ENCODE data around the gene NPY4R2. TPM values are rescaled to one million over a fixed set of nuclear protein-coding genes. Genes with fewer than 3 reads are reported as not detected.
"Not testable (repeated sequence)": the region's sequence is repeated elsewhere in the genome, so short reads cannot be mapped to it uniquely, and the experiment has no call there.

Gene NPY4R2
- total RNA-seq = not detected
- long read RNA-seq, donor 1 = 0 reads
- long read RNA-seq, donor 2 = 0 reads

GRCh38 chr10:47918475-47918874 lies at the start of gene NPY4R2:
Gene NPY4R2 (plus strand): TSS chr10:47918662. CDS start chr10:47921988, 3,326 bp downstream.
- DNase-seq (ENCODE audit: low spot score); intact Hi-C loops (cut with DNase I): not testable (repeated sequence)

GRCh38 chr10:47870887-47871286 lies 47.6 kb upstream of the NPY4R2 start:
- intact Hi-C loops (cut with DNase I); DNase-seq (ENCODE audit: low spot score): not testable (repeated sequence)

GRCh38 chr10:47871485-47872180 lies 46.8 kb upstream of the NPY4R2 start:
- intact Hi-C loops (cut with DNase I); DNase-seq (ENCODE audit: low spot score): not testable (repeated sequence)

GRCh38 chr10:47872236-47872635 lies 46.2 kb upstream of the NPY4R2 start:
- DNase-seq (ENCODE audit: low spot score); intact Hi-C loops (cut with DNase I): not testable (repeated sequence)

- DNase-seq (ENCODE audit: low spot score); intact Hi-C loops (cut with DNase I): not testable (repeated sequence)
These were observed 34.2 kb upstream of the NPY4R2 start for GRCh38 chr10:47884239-47884638.

GRCh38 chr10:47884934-47885333 lies 33.5 kb upstream of the NPY4R2 start:
- intact Hi-C loops (cut with DNase I) = not testable (repeated sequence)

GRCh38 chr10:47886356-47886755 lies 32.1 kb upstream of the NPY4R2 start:
- intact Hi-C loops (cut with DNase I); DNase-seq (ENCODE audit: low spot score): not testable (repeated sequence)

More at GRCh38 chr10:47884934-47885333, 33.5 kb upstream of the NPY4R2 start:
- not testable (repeated sequence) for DNase-seq (ENCODE audit: low spot score)

GRCh38 chr10:47886827-47887226 lies 31.6 kb upstream of the NPY4R2 start:
- intact Hi-C loops (cut with DNase I) = not testable (repeated sequence)

GRCh38 chr10:47890737-47891136 lies 27.7 kb upstream of the NPY4R2 start:
- intact Hi-C loops (cut with DNase I); DNase-seq (ENCODE audit: low spot score): not testable (repeated sequence)

More at GRCh38 chr10:47886827-47887226, 31.6 kb upstream of the NPY4R2 start:
- DNase-seq (ENCODE audit: low spot score) = not testable (repeated sequence)

- intact Hi-C loops (cut with DNase I) = not testable (repeated sequence)
- peak; percentile 13 for DNase-seq (ENCODE audit: low spot score)
These were observed 25.8 kb upstream of the NPY4R2 start for GRCh38 chr10:47892494-47893261.

- intact Hi-C loops (cut with DNase I); DNase-seq (ENCODE audit: low spot score): not testable (repeated sequence)
These were observed 23.9 kb upstream of the NPY4R2 start for GRCh38 chr10:47894571-47894970.

- DNase-seq (ENCODE audit: low spot score); intact Hi-C loops (cut with DNase I): not testable (repeated sequence)
These were observed 20.6 kb upstream of the NPY4R2 start for GRCh38 chr10:47897813-47898212.

GRCh38 chr10:47909333-47909732 lies 9.1 kb upstream of the NPY4R2 start:
- DNase-seq (ENCODE audit: low spot score); intact Hi-C loops (cut with DNase I): not testable (repeated sequence)

GRCh38 chr10:47910486-47910885 lies 8.0 kb upstream of the NPY4R2 start:
- DNase-seq (ENCODE audit: low spot score); intact Hi-C loops (cut with DNase I): not testable (repeated sequence)

- intact Hi-C loops (cut with DNase I) = not testable (repeated sequence)
These were observed 4.4 kb upstream of the NPY4R2 start for GRCh38 chr10:47914052-47914451.

GRCh38 chr10:47915849-47916548 lies 2.5 kb upstream of the NPY4R2 start:
- intact Hi-C loops (cut with DNase I) = not testable (repeated sequence)

More at GRCh38 chr10:47914052-47914451, 4.4 kb upstream of the NPY4R2 start:
- DNase-seq (ENCODE audit: low spot score) = not testable (repeated sequence)

GRCh38 chr10:47920610-47921009 lies 2.1 kb downstream of the NPY4R2 start:
- intact Hi-C loops (cut with DNase I); DNase-seq (ENCODE audit: low spot score): not testable (repeated sequence)

More at GRCh38 chr10:47915849-47916548, 2.5 kb upstream of the NPY4R2 start:
- not testable (repeated sequence) for DNase-seq (ENCODE audit: low spot score)

GRCh38 chr10:47922503-47922902 lies 4.0 kb downstream of the NPY4R2 start:
- intact Hi-C loops (cut with DNase I); DNase-seq (ENCODE audit: low spot score): not testable (repeated sequence)

- DNase-seq (ENCODE audit: low spot score); intact Hi-C loops (cut with DNase I): not testable (repeated sequence)
These were observed 6.2 kb downstream of the NPY4R2 start for GRCh38 chr10:47924628-47925027.
